K562 (cell line): ENCODE data around the gene HCFC1R1. TPM values are rescaled to one million over a fixed set of nuclear protein-coding genes. Genes with fewer than 3 reads are reported as not detected.

Source experiments
- ARID1B ChIP-seq: fragments of 450-650 bp; IDR thresholded peaks from 2 replicates; pipeline ENCODE4 v1.6.1; 2016; ENCODE audit warnings: antibody characterized with exemption, mild to moderate bottlenecking, inconsistent platforms
- ETV1 ChIP-seq: fragments of 450-650 bp; conservative IDR thresholded peaks from 2 replicates; pipeline ENCODE4 v1.6.1; 2016; ENCODE audit warnings: missing genetic modification characterization, control low read depth, low read depth, missing compliant biosample characterization
- ETV6 ChIP-seq, 3 experiments: fragments of 150-350 bp in 1 of 3; sonication (generic) in 1 of 3; formaldehyde crosslinking in 1 of 3; IDR thresholded peaks; 2 replicates each; pipeline versions ENCODE4 v1.6.1 to v1.8.0; 2014 to 2022; ENCODE audit warnings: borderline replicate concordance in 2 of 3, low read depth in 2 of 3, antibody characterized with exemption in 1 of 3, low read length in 1 of 3, mild to moderate bottlenecking in 1 of 3, missing genetic modification reagents in 1 of 3
- GABPB2 ChIP-seq: fragments of 250-450 bp; sonication (Bioruptor Pico); conservative IDR thresholded peaks from 2 replicates; pipeline ENCODE4 v1.5.1; 2021; ENCODE audit warnings: mild to moderate bottlenecking
- HDAC1 ChIP-seq, 2 experiments: fragments of 450-650 bp; IDR thresholded peaks; 2 replicates each; pipeline ENCODE4 v1.6.1; 2016 to 2017; ENCODE audit warnings: inconsistent platforms in 1 of 2, mild to moderate bottlenecking in 1 of 2, moderate library complexity in 1 of 2
- HDAC2 ChIP-seq: fragments of 450-650 bp; IDR thresholded peaks from 2 replicates; pipeline ENCODE4 v1.6.1; 2016; ENCODE audit warnings: mild to moderate bottlenecking
- MTA2 ChIP-seq: fragments of 450-650 bp; IDR thresholded peaks from 2 replicates; pipeline ENCODE4 v1.6.1; 2016; ENCODE audit warnings: low read depth
- MYBL2 ChIP-seq, 2 experiments: fragments of 450-650 bp in 1 of 2; sonication (generic) in 1 of 2; formaldehyde crosslinking in 1 of 2; IDR thresholded peaks; 2 replicates each; pipeline versions ENCODE4 v1.6.1 to v1.8.1; 2017 to 2022; ENCODE audit warnings: borderline replicate concordance in 1 of 2, inconsistent platforms in 1 of 2, low read depth in 1 of 2, mild to moderate bottlenecking in 1 of 2, missing genetic modification reagents in 1 of 2, moderate library complexity in 1 of 2
- NFIX ChIP-seq: fragments of 250-450 bp; sonication (Bioruptor Pico); IDR thresholded peaks from 2 replicates; pipeline ENCODE4 v1.4.0; 2020; ENCODE audit warnings: low read depth, mild to moderate bottlenecking, moderate library complexity
- NFYB ChIP-seq: IDR thresholded peaks from 2 replicates; pipeline ENCODE4 v1.6.1; 2011; ENCODE audit warnings: mild to moderate bottlenecking, moderate library complexity; ENCODE audit not compliant: insufficient read length; ENCODE audit errors: extremely low read depth
- PHB ChIP-seq: fragments of 250-450 bp; sonication (Bioruptor Pico); IDR thresholded peaks from 2 replicates; pipeline ENCODE4 v1.5.0; 2021
- POLR2A ChIP-seq: fragments of 450-650 bp; conservative IDR thresholded peaks from 2 replicates; pipeline ENCODE4 v1.6.1; 2016
- RB1 ChIP-seq: fragments of 450-650 bp; IDR thresholded peaks from 2 replicates; pipeline ENCODE4 v1.6.1; 2017; ENCODE audit warnings: low read depth, mild to moderate bottlenecking
- RBFOX2 ChIP-seq: fragments of 200-400 bp; formaldehyde crosslinking; IDR thresholded peaks from 2 replicates; pipeline ENCODE4 v1.6.1; 2017; ENCODE audit warnings: low read depth, mild to moderate bottlenecking, low read length, moderate library complexity
- SMAD4 ChIP-seq: fragments of 250-450 bp; sonication (Bioruptor Pico); conservative IDR thresholded peaks from 2 replicates; pipeline ENCODE4 v1.8.0; 2021; ENCODE audit warnings: inconsistent platforms, mild to moderate bottlenecking, moderate library complexity
- SNIP1 ChIP-seq: fragments of 450-650 bp; IDR thresholded peaks from 2 replicates; pipeline ENCODE4 v1.7.1; 2017; ENCODE audit warnings: low read depth, mild to moderate bottlenecking
- SUPT5H ChIP-seq: fragments of 450-650 bp; IDR thresholded peaks from 2 replicates; pipeline ENCODE4 v1.6.1; 2016
- TAF7 ChIP-seq: fragments of 450-650 bp; IDR thresholded peaks from 2 replicates; pipeline ENCODE4 v1.6.1; 2016; ENCODE audit warnings: missing genetic modification characterization, missing compliant biosample characterization
- TCF15 ChIP-seq: fragments of 250-450 bp; sonication (Bioruptor Pico); IDR thresholded peaks from 2 replicates; pipeline ENCODE4 v1.8.0; 2022; ENCODE audit warnings: moderate library complexity, mild to moderate bottlenecking, inconsistent platforms
- TRIM28 ChIP-seq: fragments of 450-650 bp; IDR thresholded peaks from 2 replicates; pipeline ENCODE4 v1.6.1; 2017
- ZBTB26 ChIP-seq: fragments of 450-650 bp; formaldehyde crosslinking; IDR thresholded peaks from 2 replicates; pipeline ENCODE4 v1.4.0; 2022; ENCODE audit warnings: missing genetic modification characterization
- ZMIZ1 ChIP-seq, 2 experiments: fragments of 150-350 bp in 1 of 2; IDR thresholded peaks; 2 replicates each; pipeline ENCODE4 v1.6.1; 2012 to 2016; ENCODE audit warnings: low read depth in 2 of 2, low read length in 2 of 2, mild to moderate bottlenecking in 1 of 2, moderate library complexity in 1 of 2
- ZNF197 ChIP-seq: fragments of 200-800 bp; sonication (Bioruptor generic); IDR thresholded peaks from 2 replicates; pipeline ENCODE4 v1.6.1; 2016; ENCODE audit warnings: low read depth, missing genetic modification characterization, missing compliant biosample characterization
- ZNF23 ChIP-seq: fragments of 250-450 bp; sonication (Bioruptor Pico); IDR thresholded peaks from 2 replicates; pipeline ENCODE4 v1.4.0; 2020; ENCODE audit warnings: mild to moderate bottlenecking
- ZNF699 ChIP-seq: fragments of 250-450 bp; sonication (Bioruptor Pico); IDR thresholded peaks from 2 replicates; pipeline ENCODE4 v1.8.0; 2021; ENCODE audit warnings: mild to moderate bottlenecking, moderate library complexity; ENCODE audit not compliant: insufficient replicate concordance
- ZNF778 ChIP-seq: fragments of 450-650 bp; formaldehyde crosslinking; IDR thresholded peaks from 2 replicates; pipeline ENCODE4 v1.4.0; 2020; ENCODE audit warnings: mild to moderate bottlenecking, moderate library complexity
- polyA plus RNA-seq, 8 experiments: library from polyadenylated mRNA; depleted of rRNA in 4 of 8; stranded (reverse) in 5 of 8; unstranded in 3 of 8; fragments of >200 nt; fragmentation: Nextera tagmentation in 2 of 8; fragmentation: Illumina TruSeq in 1 of 8; extraction: Ambion mirVana in 2 of 8; extraction: Trizol in 1 of 8; gene quantifications; 2 replicates each; pipeline versions ENCODE4 v1.2.1 to v1.2.3, GENCODE V29; 2011 to 2014; ENCODE audit warnings: inconsistent platforms in 1 of 8, missing spikeins in 1 of 8
- total RNA-seq, 7 experiments: library from RNA; depleted of rRNA in 6 of 7; stranded (reverse); fragments of >200 nt in 6 of 7; fragmentation: Illumina TruSeq in 2 of 7; extraction: Trizol in 2 of 7; gene quantifications; 2 replicates each; pipeline versions ENCODE4 v1.2.1 to v1.2.3, GENCODE V29; 2011 to 2021; ENCODE audit warnings: low replicate concordance in 1 of 7

The HCFC1R1 gene
- total and polyA plus RNA-seq, 9 of the 15 experiments (the other 6 are each of a cell fraction or from before 2014, with no cell fraction given): 2.2 to 29.0 (median 11.2) TPM

GRCh38 chr16:3059041-3059722, 35.4 kb upstream of the HCFC1R1 start (continued):
- no peak for TF ChIP-seq GABPB2 (CRISPR knock-in tag)
- TF ChIP-seq SNIP1: no peak
- TF ChIP-seq ARID1B: peak; percentile 43; the same call in 1 of the 2 replicates
- no peak for TF ChIP-seq NFYB
- TF ChIP-seq ZNF23 (CRISPR knock-in tag): no peak
- no peak for TF ChIP-seq ETV1
- TF ChIP-seq ZNF197 (CRISPR knock-in tag): no peak
- no peak for TF ChIP-seq MYBL2 (IDR thresholded peaks at IDR 0.05; ENCODE audit: low read depth)
- no peak for TF ChIP-seq MYBL2 (CRISPR knock-in tag; IDR thresholded peaks at IDR 0.05; ENCODE audit: borderline replicate concordance)
- TF ChIP-seq RB1: peak; percentile 91
- no peak for TF ChIP-seq ZNF699 (CRISPR knock-in tag)
- peak in 1 of 2 experiments; percentile 20; a peak in 1 of 4 replicates for TF ChIP-seq HDAC1 (IDR thresholded peaks at IDR 0.05)
- TF ChIP-seq POLR2A: peak; percentile 69
- no peak for TF ChIP-seq MTA2
- no peak for TF ChIP-seq HDAC2
- TF ChIP-seq ETV6 (IDR thresholded peaks at IDR 0.05; ENCODE audit: borderline replicate concordance in 1 of 2, low read depth in 2 of 2, low read length in 1 of 2): no peak
- TF ChIP-seq ETV6 (CRISPR knock-in tag; IDR thresholded peaks at IDR 0.05; ENCODE audit: borderline replicate concordance): no peak
- no peak for TF ChIP-seq NFIX
- peak; percentile 81 for TF ChIP-seq RBFOX2
- no peak for TF ChIP-seq ZNF778 (CRISPR knock-in tag)
- TF ChIP-seq ZMIZ1 (IDR thresholded peaks at IDR 0.05; ENCODE audit: low read depth in 2 of 2, low read length in 2 of 2): no peak
- peak; percentile 89 for TF ChIP-seq SMAD4 (CRISPR knock-in tag)
- no peak for TF ChIP-seq PHB (CRISPR knock-in tag)
- no peak for TF ChIP-seq TAF7 (tag)
- no peak for TF ChIP-seq TRIM28
- 0 out of 2 replicates have a peak, but pooled peaks have one; percentile 59 for TF ChIP-seq ZBTB26 (CRISPR knock-in tag)
- peak; percentile 59; the same call in 1 of the 2 replicates for TF ChIP-seq SUPT5H
- no peak for TF ChIP-seq TCF15 (CRISPR knock-in tag)
